HepG2 (cell line): ENCODE results near the gene DPH2. TPM values are rescaled to one million over a fixed set of nuclear protein-coding genes. Genes with fewer than 3 reads are reported as not detected.

Experiments
- ATAC-seq: fragments of 200-7000 bp; cut with Tn5 transposase; 3 replicates; pipeline ENCODE4 v1.9.1; 2020; ENCODE audit warnings: mild to moderate bottlenecking, moderate library complexity
- BruUV-seq: library from RNA; stranded (reverse); fragments of 400-500 nt; replicated peaks from 2 replicates; lab custom pipeline; 2021; lab: Mats Ljungman, UMichigan
- CTCF ChIA-PET: fragments of 300-600 bp; formaldehyde crosslinking; extraction: SDS; loops from one replicate; lab custom pipeline; 2021; ENCODE audit warnings: low total read pairs, inconsistent platforms, low intra/inter-chr PET ratio; lab: Yijun Ruan, JAX
- POLR2A ChIA-PET: fragments of 350-600 bp; sonication (Branson Sonifier 250); formaldehyde crosslinking; loops from one replicate; lab custom pipeline; 2020; ENCODE audit warnings: antibody characterized with exemption, inconsistent platforms; lab: Yijun Ruan, JAX
- DNase-seq: peaks from one replicate; pipeline ENCODE4 v3.0.0-alpha.2; 2015; ENCODE audit warnings: low spot score
- FAIRE-seq: peaks from 3 replicates; lab custom pipeline; 2011; peaks lifted over from hg19 to GRCh38; lab: Jason Lieb, UNC
- H2AFZ ChIP-seq: one replicate; pipeline ENCODE4 v1.6.1; 2011; ENCODE audit warnings: low read length, inconsistent platforms
- H3K27ac ChIP-seq: fragments of 300-600 bp; 3 replicates; pipeline ENCODE4 v1.8.0; 2011; ENCODE audit warnings: mixed run types, mild to moderate bottlenecking, mixed read lengths, low read length, inconsistent platforms; ENCODE audit not compliant: insufficient read depth; ENCODE audit errors: extremely low read length
- H3K27me3 ChIP-seq, 2 experiments: fragments of 200-600 bp in 1 of 2; 2 replicates in 1 of 2; 3 replicates in 1 of 2; pipeline versions ENCODE4 v1.6.0 to v1.8.0; 2011; ENCODE audit warnings: low read length in 2 of 2, mild to moderate bottlenecking in 2 of 2, moderate library complexity in 2 of 2, inconsistent platforms in 1 of 2; ENCODE audit not compliant: insufficient read depth in 2 of 2, control insufficient read depth in 1 of 2
- H3K36me3 ChIP-seq, 2 experiments: fragments of 200-600 bp in 1 of 2; replicated peaks in 1 of 2; 2 replicates in 1 of 2; 3 replicates in 1 of 2; pipeline versions ENCODE4 v1.5.1 to v1.8.0; 2011; ENCODE audit warnings: low read length in 2 of 2, inconsistent platforms in 1 of 2; ENCODE audit not compliant: insufficient read depth in 2 of 2, control insufficient read depth in 1 of 2
- H3K4me1 ChIP-seq: 2 replicates; pipeline ENCODE4 v1.5.1; 2012; ENCODE audit warnings: low read length, inconsistent platforms; ENCODE audit not compliant: insufficient read depth
- H3K4me2 ChIP-seq: 2 replicates; pipeline ENCODE4 v1.6.0; 2011; ENCODE audit warnings: low read depth, low read length, inconsistent platforms
- H3K4me3 ChIP-seq, 3 experiments: fragments of 200-600 bp in 1 of 3; sonication (generic), shearing (Covaris generic) in 1 of 3; replicated peaks in 1 of 3; 2 replicates each; pipeline ENCODE4 v1.5.1; 2011 to 2016; ENCODE audit warnings: low read length in 3 of 3, inconsistent platforms in 2 of 3, low read depth in 2 of 3, mild to moderate bottlenecking in 2 of 3, control low read depth in 1 of 3, mixed read lengths in 1 of 3; ENCODE audit not compliant: insufficient read depth in 1 of 3
- H3K79me2 ChIP-seq: one replicate; pipeline ENCODE4 v1.6.1; 2011; ENCODE audit warnings: low read length, inconsistent platforms; ENCODE audit not compliant: insufficient read depth
- H3K9ac ChIP-seq: 2 replicates; pipeline ENCODE4 v1.6.0; 2011; ENCODE audit warnings: mild to moderate bottlenecking, low read depth, low read length, inconsistent platforms; ENCODE audit not compliant: insufficient read depth
- H3K9me3 ChIP-seq: 2 replicates; pipeline ENCODE4 v1.5.1; 2012; ENCODE audit warnings: mild to moderate bottlenecking, low read length
- H4K20me1 ChIP-seq: 2 replicates; pipeline ENCODE4 v1.6.0; 2011; ENCODE audit warnings: inconsistent platforms, mild to moderate bottlenecking, low read length, moderate library complexity; ENCODE audit not compliant: insufficient read depth
- ATF7-NPFF ChIP-seq: sonication (generic); formaldehyde crosslinking; IDR thresholded peaks from 2 replicates; pipeline ENCODE4 v1.8.1; 2023; ENCODE audit warnings: mild to moderate bottlenecking, low read depth, missing genetic modification reagents, moderate library complexity
- DNMT3B ChIP-seq: conservative IDR thresholded peaks from 2 replicates; pipeline ENCODE4 v1.6.1; 2016; ENCODE audit warnings: missing biosample characterization, control low read depth
- GFI1 ChIP-seq: sonication (generic); formaldehyde crosslinking; IDR thresholded peaks from 2 replicates; pipeline ENCODE4 v1.5.0; 2020; ENCODE audit warnings: missing genetic modification reagents, mild to moderate bottlenecking, borderline replicate concordance
- MZF1 ChIP-seq: sonication (generic); formaldehyde crosslinking; IDR thresholded peaks from 2 replicates; pipeline ENCODE4 v1.8.1; 2023; ENCODE audit warnings: mild to moderate bottlenecking, missing genetic modification reagents, borderline replicate concordance
- RFX1 ChIP-seq: fragments of 450-650 bp; IDR thresholded peaks from 2 replicates; pipeline ENCODE4 v1.6.1; 2017
- SETDB1 ChIP-seq: sonication (generic); formaldehyde crosslinking; IDR thresholded peaks from 2 replicates; pipeline ENCODE4 v1.5.1; 2020; ENCODE audit warnings: missing genetic modification reagents, mild to moderate bottlenecking, borderline replicate concordance
- SMAD3 ChIP-seq: sonication (generic); formaldehyde crosslinking; IDR thresholded peaks from 2 replicates; pipeline ENCODE4 v1.4.0; 2020; ENCODE audit warnings: missing genetic modification reagents
- SMYD3 ChIP-seq: sonication (generic); formaldehyde crosslinking; IDR thresholded peaks from 2 replicates; pipeline ENCODE4 v1.8.1; 2023; ENCODE audit warnings: mild to moderate bottlenecking, missing genetic modification reagents
- SNRNP70 ChIP-seq: fragments of 200-400 bp; formaldehyde crosslinking; IDR thresholded peaks from 2 replicates; pipeline ENCODE4 v1.6.1; 2017; ENCODE audit warnings: mild to moderate bottlenecking, low read depth, low read length, moderate library complexity
- ZMAT3 ChIP-seq: sonication (generic); formaldehyde crosslinking; conservative IDR thresholded peaks from 2 replicates; pipeline ENCODE4 v1.7.0; 2021; ENCODE audit warnings: missing genetic modification reagents
- ZMYM2 ChIP-seq: sonication (generic); formaldehyde crosslinking; IDR thresholded peaks from 2 replicates; pipeline ENCODE4 v1.8.0; 2022; ENCODE audit warnings: mild to moderate bottlenecking, missing genetic modification reagents
- WGBS: methylation state at CpG from one replicate; pipeline ENCODE4 v1.1.6; 2017; ENCODE audit warnings: low lambda C conversion rate; 5-methylcytosine and 5-hydroxymethylcytosine counted together
- in situ Hi-C: cut with HindIII; loops from 2 replicates; pipeline ENCODE4 v1.10.0; 2017; ENCODE audit warnings: low pct_unique_long_range_greater_than_20kb; ENCODE audit not compliant: extremely low pct_ligation_motif_present
- intact Hi-C: fragments of 100-400 bp; cut with micrococcal nuclease; formaldehyde crosslinking; loops from one replicate; pipeline ENCODE4 v1.10.0; 2022; ENCODE audit not compliant: unreplicated experiment
- polyA plus RNA-seq, 8 experiments: library from polyadenylated mRNA; depleted of rRNA in 3 of 8; stranded (reverse) in 7 of 8; unstranded in 1 of 8; fragments of >200 nt; fragmentation: Illumina TruSeq in 4 of 8; extraction: Trizol in 4 of 8; gene quantifications; 2 replicates each; pipeline versions ENCODE4 v1.2.1 to v1.2.3, GENCODE V29; 2011 to 2016; ENCODE audit warnings: low read depth in 4 of 8, missing spikeins in 1 of 8, mixed read lengths in 1 of 8; ENCODE audit not compliant: insufficient read depth in 1 of 8
- total RNA-seq, 5 experiments: library from RNA; depleted of rRNA; stranded (reverse); fragments of >200 nt; fragmentation: Illumina TruSeq; extraction: Trizol; gene quantifications; 2 replicates each; pipeline ENCODE4 v1.2.3, GENCODE V29; 2016; ENCODE audit warnings: low read depth in 1 of 5
- TF ChIP-seq, protein P1 (sequence below): sonication (generic); formaldehyde crosslinking; IDR thresholded peaks from 2 replicates; pipeline ENCODE4 v1.8.0; 2022; ENCODE audit warnings: mild to moderate bottlenecking, missing genetic modification reagents; ENCODE audit not compliant: insufficient replicate concordance
- TF ChIP-seq, protein P2 (sequence below): sonication (generic); formaldehyde crosslinking; IDR thresholded peaks from 2 replicates; pipeline ENCODE4 v1.5.0; 2020; ENCODE audit warnings: missing genetic modification reagents

Gene DPH2
- total and polyA plus RNA-seq, 2 of the 13 experiments (the other 11 are each of a cell fraction or from before 2014, with no cell fraction given): 32.2 to 38.3 TPM

DNA sequence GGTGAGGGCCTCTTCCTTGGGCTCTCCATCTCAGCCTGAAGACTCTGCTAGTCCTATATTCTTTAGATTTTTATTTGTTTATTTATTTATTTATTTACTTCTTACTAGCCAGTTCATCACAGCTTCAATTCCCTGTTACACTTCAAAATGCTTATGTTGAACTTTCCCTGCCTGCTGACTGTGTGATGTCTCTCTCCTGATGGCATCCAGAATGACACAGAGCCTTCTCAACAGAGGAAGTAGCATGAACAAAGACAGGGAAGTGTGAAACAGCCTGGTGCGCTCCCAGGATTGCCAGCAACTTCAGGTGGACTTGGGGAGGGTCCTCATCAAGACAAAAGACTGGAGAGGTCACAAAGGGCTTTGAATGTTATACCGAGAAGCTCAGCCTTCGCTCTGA lies 27.4 kb upstream of the DPH2 start:
- no peak for TF ChIP-seq SMAD3 (CRISPR knock-in tag)
- TF ChIP-seq MZF1: no peak
- no peak for TF ChIP-seq ZMAT3
- TF ChIP-seq, protein P1, sequence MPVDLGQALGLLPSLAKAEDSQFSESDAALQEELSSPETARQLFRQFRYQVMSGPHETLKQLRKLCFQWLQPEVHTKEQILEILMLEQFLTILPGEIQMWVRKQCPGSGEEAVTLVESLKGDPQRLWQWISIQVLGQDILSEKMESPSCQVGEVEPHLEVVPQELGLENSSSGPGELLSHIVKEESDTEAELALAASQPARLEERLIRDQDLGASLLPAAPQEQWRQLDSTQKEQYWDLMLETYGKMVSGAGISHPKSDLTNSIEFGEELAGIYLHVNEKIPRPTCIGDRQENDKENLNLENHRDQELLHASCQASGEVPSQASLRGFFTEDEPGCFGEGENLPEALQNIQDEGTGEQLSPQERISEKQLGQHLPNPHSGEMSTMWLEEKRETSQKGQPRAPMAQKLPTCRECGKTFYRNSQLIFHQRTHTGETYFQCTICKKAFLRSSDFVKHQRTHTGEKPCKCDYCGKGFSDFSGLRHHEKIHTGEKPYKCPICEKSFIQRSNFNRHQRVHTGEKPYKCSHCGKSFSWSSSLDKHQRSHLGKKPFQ (CRISPR knock-in tag): no peak
- TF ChIP-seq ATF7-NPFF (CRISPR knock-in tag): no peak
- no peak for TF ChIP-seq SMYD3 (CRISPR knock-in tag)
- TF ChIP-seq SETDB1: no peak
- no peak for TF ChIP-seq DNMT3B (CRISPR knock-in tag)
- TF ChIP-seq GFI1 (CRISPR knock-in tag): no peak
- TF ChIP-seq RFX1: no peak
- TF ChIP-seq, protein P2, sequence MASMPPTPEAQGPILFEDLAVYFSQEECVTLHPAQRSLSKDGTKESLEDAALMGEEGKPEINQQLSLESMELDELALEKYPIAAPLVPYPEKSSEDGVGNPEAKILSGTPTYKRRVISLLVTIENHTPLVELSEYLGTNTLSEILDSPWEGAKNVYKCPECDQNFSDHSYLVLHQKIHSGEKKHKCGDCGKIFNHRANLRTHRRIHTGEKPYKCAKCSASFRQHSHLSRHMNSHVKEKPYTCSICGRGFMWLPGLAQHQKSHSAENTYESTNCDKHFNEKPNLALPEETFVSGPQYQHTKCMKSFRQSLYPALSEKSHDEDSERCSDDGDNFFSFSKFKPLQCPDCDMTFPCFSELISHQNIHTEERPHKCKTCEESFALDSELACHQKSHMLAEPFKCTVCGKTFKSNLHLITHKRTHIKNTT (CRISPR knock-in tag): no peak
- no peak for TF ChIP-seq ZMYM2 (CRISPR knock-in tag)
- no peak for TF ChIP-seq SNRNP70
- H3K27ac ChIP-seq: no peak overlapping the region
- WGBS: 95% methylated on average over 3 of the region's 3 CpGs
- H2AFZ ChIP-seq: no peak overlapping the region
- peaks cover 4% of the 10 kb centered on the region for H3K79me2 ChIP-seq
- no peak overlapping the region for H3K9ac ChIP-seq
- ChIA-PET CTCF (no interaction called here), POLR2A (interaction anchor here (1.1 kb wide), 1 partner anchor 235 kb away, joined by 4 read pairs; the partner anchor contains the start of gene ST3GAL3)
- no peaks in the 10 kb centered on the region; a peak in 1 of 5 replicates for H3K27me3 ChIP-seq
- H3K4me1 ChIP-seq: peaks cover 15% of the 10 kb centered on the region
- H4K20me1 ChIP-seq: no peaks in the 10 kb centered on the region
- no peaks in the 10 kb centered on the region for H3K36me3 ChIP-seq
- H3K4me3 ChIP-seq: no peak overlapping the region
- ATAC-seq (no peak), DNase-seq (no peak), FAIRE-seq (no peak)
- in situ Hi-C loops: no loop called here
- BruUV-seq: no TSS peak
- no peaks in the 10 kb centered on the region for H3K9me3 ChIP-seq
- no peak overlapping the region for H3K4me2 ChIP-seq
- intact Hi-C loops: no loop called here
